ENCODE results near the gene KCNQ5. TPM values are rescaled to one million over a fixed set of nuclear protein-coding genes. Genes with fewer than 3 reads are reported as not detected.

KCNQ5 gene
- total RNA-seq, 4 donors from 2014 or later = 0.14 to 1.2 (median 0.48) TPM; not detected in 1

GRCh38 chr6:73027691-73028090 is 405.8 kb downstream of the KCNQ5 start:
- Histone ChIP-seq H3K36me3 (no peaks in the 10 kb centered on the region), H3K27me3 (no peaks in the 10 kb centered on the region), H3K4me3 (no peak overlapping the region), H3K4me1 (no peaks in the 10 kb centered on the region), H3K27ac (no peak overlapping the region), H3K9me3 (no peaks in the 10 kb centered on the region)
- in situ Hi-C loops (cut with MboI; ENCODE audit: low pct_ligation_motif_present in 1 of 4, low pct_unique_long_range_greater_than_20kb in 1 of 4, low sequenced_read_pairs in 3 of 4) = no loop called here
- TF ChIP-seq EP300 (IDR thresholded peaks at IDR 0.05; ENCODE audit: low read depth) (no peak), POLR2A (IDR thresholded peaks at IDR 0.05) (no peak), POLR2AphosphoS5 (IDR thresholded peaks at IDR 0.05) (no peak), CTCF (IDR thresholded peaks at IDR 0.05) (no peak)
- intact Hi-C loops (cut with DNase I; ENCODE audit: low total_unique reads) = no loop called here
- DNase-seq = no peak

GRCh38 chr6:73028124-73028766 is 406.4 kb downstream of the KCNQ5 start:
- TF ChIP-seq CTCF (IDR thresholded peaks at IDR 0.05) (no peak), EP300 (IDR thresholded peaks at IDR 0.05; ENCODE audit: low read depth) (no peak), POLR2A (IDR thresholded peaks at IDR 0.05) (no peak), POLR2AphosphoS5 (IDR thresholded peaks at IDR 0.05) (no peak)
- WGBS, 2 donors (ENCODE audit: low coverage in 1 of 2) = 23 to 34% methylated on average over 4 to 8 of the region's 8 CpGs
- intact Hi-C loops (cut with DNase I; ENCODE audit: low total_unique reads) = no loop called here
- H3K9me3 ChIP-seq = no peaks in the 10 kb centered on the region
- H3K27ac ChIP-seq = no peak overlapping the region
- DNase-seq = no peak
- no peaks in the 10 kb centered on the region for H3K27me3 ChIP-seq
- no peaks in the 10 kb centered on the region for H3K36me3 ChIP-seq
- no peak overlapping the region for H3K4me3 ChIP-seq
- in situ Hi-C loops (cut with MboI; ENCODE audit: low pct_ligation_motif_present in 1 of 4, low pct_unique_long_range_greater_than_20kb in 1 of 4, low sequenced_read_pairs in 3 of 4) = no loop called here
- no peaks in the 10 kb centered on the region for H3K4me1 ChIP-seq

GRCh38 chr6:73028893-73029450 is 407.1 kb downstream of the KCNQ5 start:
- TF ChIP-seq POLR2AphosphoS5 (IDR thresholded peaks at IDR 0.05) = no peak
- Histone ChIP-seq H3K4me1 (no peaks in the 10 kb centered on the region), H3K4me3 (no peak overlapping the region), H3K36me3 (no peaks in the 10 kb centered on the region), H3K27me3 (no peaks in the 10 kb centered on the region), H3K27ac (no peak overlapping the region), H3K9me3 (no peaks in the 10 kb centered on the region)
- intact Hi-C loops (cut with DNase I; ENCODE audit: low total_unique reads) = no loop called here
- in situ Hi-C loops (cut with MboI; ENCODE audit: low pct_ligation_motif_present in 1 of 4, low pct_unique_long_range_greater_than_20kb in 1 of 4, low sequenced_read_pairs in 3 of 4) = no loop called here
- 60 to 67% methylated on average over 2 of the region's 2 CpGs for WGBS, 2 donors (ENCODE audit: low coverage in 1 of 2)
- DNase-seq = no peak

- no peaks in the 10 kb centered on the region for H3K4me1 ChIP-seq
- in situ Hi-C loops (cut with MboI; ENCODE audit: low pct_ligation_motif_present in 1 of 4, low pct_unique_long_range_greater_than_20kb in 1 of 4, low sequenced_read_pairs in 3 of 4) = no loop called here
- H3K9me3 ChIP-seq = no peaks in the 10 kb centered on the region
- TF ChIP-seq EP300 (IDR thresholded peaks at IDR 0.05; ENCODE audit: low read depth) = no peak
- TF ChIP-seq POLR2AphosphoS5 (IDR thresholded peaks at IDR 0.05) = no peak
- no peak for TF ChIP-seq CTCF (IDR thresholded peaks at IDR 0.05)
- TF ChIP-seq POLR2A (IDR thresholded peaks at IDR 0.05) = no peak
- H3K27ac ChIP-seq = no peak overlapping the region
- no peaks in the 10 kb centered on the region for H3K27me3 ChIP-seq
- H3K36me3 ChIP-seq = no peaks in the 10 kb centered on the region
- H3K4me3 ChIP-seq = no peak overlapping the region
- DNase-seq = no peak
- intact Hi-C loops (cut with DNase I; ENCODE audit: low total_unique reads) = no loop called here
Observed at GRCh38 chr6:73030257-73030656, 408.4 kb downstream of the KCNQ5 start.

Measured in transverse colon (tissue), 4 donors.